ENCODE results near the gene CLEC18C.
"Not testable (repeated sequence)": the region's sequence is repeated elsewhere in the genome, so short reads cannot be mapped to it uniquely, and the experiment has no call there.

CLEC18C gene

DNA sequence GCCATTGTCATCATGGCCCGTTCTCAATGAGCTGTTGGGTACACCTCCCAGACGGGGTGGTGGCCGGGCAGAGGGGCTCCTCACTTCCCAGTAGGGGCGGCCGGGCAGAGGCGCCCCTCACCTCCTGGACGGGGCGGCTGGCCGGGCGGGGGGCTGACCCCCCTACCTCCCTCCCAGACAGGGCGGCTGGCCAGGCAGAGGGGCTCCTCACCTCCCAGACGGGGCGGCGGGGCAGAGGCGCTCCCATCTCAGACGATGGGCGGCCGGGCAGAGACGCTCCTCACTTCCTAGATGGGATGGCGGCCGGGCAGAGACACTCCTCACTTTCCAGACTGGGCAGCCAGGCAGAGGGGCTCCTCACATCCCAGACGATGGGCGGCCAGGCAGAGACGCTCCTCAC is 51.1 kb downstream of the CLEC18C start:
- H3K27me3 ChIP-seq (ENCODE audit: control insufficient read depth in 1 of 2, insufficient read depth in 2 of 2, low read length in 2 of 2); H3K9ac ChIP-seq (ENCODE audit: low read length); H3K27ac ChIP-seq (ENCODE audit: low read depth, low read length); H3K4me1 ChIP-seq (ENCODE audit: insufficient read depth, low read length); H3K4me3 ChIP-seq (ENCODE audit: low read depth in 1 of 2, low read length in 2 of 2); H3K9me3 ChIP-seq (ENCODE audit: low read length); H3K36me3 ChIP-seq (ENCODE audit: insufficient read depth, low read length): not testable (repeated sequence)

DNA sequence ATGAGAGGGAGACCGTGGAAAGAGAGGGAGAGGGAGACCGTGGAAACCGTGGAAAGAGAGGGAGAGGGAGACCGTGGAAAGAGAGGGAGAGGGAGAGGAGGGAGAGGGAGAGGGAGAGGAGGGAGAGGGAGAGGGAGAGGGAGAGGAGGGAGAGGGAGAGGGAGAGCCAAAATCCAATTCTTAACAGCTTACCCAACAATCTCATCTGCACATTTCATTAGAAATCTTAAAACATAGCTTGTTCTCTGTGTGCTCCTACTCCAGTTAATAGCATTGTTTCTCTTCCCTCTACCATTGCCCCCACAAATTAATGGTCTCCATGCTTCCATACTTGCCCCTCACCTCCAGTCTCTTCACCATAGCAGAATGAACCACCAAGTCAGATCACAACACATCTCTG is 51.8 kb downstream of the CLEC18C start:
- H3K27ac ChIP-seq (ENCODE audit: low read depth, low read length); H3K9ac ChIP-seq (ENCODE audit: low read length); H3K36me3 ChIP-seq (ENCODE audit: insufficient read depth, low read length); H3K9me3 ChIP-seq (ENCODE audit: low read length); H3K4me1 ChIP-seq (ENCODE audit: insufficient read depth, low read length); H3K4me3 ChIP-seq (ENCODE audit: low read depth in 1 of 2, low read length in 2 of 2); H3K27me3 ChIP-seq (ENCODE audit: control insufficient read depth in 1 of 2, insufficient read depth in 2 of 2, low read length in 2 of 2): not testable (repeated sequence)

DNA sequence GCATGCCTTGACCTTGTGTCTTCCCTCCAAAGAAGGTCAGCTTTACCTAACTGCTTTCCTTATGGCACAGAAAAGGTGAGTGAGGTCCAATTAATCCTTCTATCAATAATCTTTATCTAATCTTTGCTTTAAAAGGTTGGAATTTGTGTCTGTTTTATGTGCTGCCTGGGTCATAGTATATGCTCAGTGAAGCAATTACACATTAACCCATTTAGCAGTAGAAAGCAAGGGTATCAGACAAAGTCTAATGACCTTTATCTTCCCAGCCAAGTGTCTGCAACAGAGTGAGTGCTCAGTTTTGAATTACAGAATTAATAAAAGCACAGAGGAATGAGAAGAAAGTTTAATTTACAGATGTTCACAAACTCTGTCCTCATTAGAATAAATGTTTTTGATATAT is 52.4 kb downstream of the CLEC18C start:
- H3K4me3 ChIP-seq (ENCODE audit: low read depth in 1 of 2, low read length in 2 of 2); H3K9ac ChIP-seq (ENCODE audit: low read length); H3K27ac ChIP-seq (ENCODE audit: low read depth, low read length); H3K36me3 ChIP-seq (ENCODE audit: insufficient read depth, low read length); H3K27me3 ChIP-seq (ENCODE audit: control insufficient read depth in 1 of 2, insufficient read depth in 2 of 2, low read length in 2 of 2); H3K4me1 ChIP-seq (ENCODE audit: insufficient read depth, low read length); H3K9me3 ChIP-seq (ENCODE audit: low read length): not testable (repeated sequence)

DNA sequence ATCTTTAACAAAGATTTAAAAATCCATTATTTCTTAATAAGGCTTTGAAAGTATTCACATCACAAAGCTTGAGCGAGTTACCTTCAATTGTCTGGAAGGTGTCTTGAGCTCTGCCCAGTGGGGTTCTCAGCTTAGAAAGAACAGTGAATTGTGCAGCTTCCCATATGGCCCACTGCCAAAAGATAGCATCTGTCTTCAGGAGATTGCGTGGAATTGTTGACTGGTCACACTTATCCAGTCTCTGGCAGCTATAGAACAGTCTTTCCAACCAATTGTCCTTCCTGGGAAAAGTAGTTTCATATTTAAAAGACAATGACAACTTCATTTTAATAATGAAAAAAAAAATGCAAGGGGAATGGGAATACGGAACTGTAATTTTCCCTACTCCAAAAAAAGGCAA is 58.2 kb downstream of the CLEC18C start:
- H3K36me3 ChIP-seq (ENCODE audit: insufficient read depth, low read length); H3K27ac ChIP-seq (ENCODE audit: low read depth, low read length); H3K27me3 ChIP-seq (ENCODE audit: control insufficient read depth in 1 of 2, insufficient read depth in 2 of 2, low read length in 2 of 2); H3K9me3 ChIP-seq (ENCODE audit: low read length); H3K4me3 ChIP-seq (ENCODE audit: low read depth in 1 of 2, low read length in 2 of 2); H3K4me1 ChIP-seq (ENCODE audit: insufficient read depth, low read length); H3K9ac ChIP-seq (ENCODE audit: low read length): not testable (repeated sequence)
